IMR-90 (cell line): ENCODE measurements around the gene ANKEF1. TPM values are rescaled to one million over a fixed set of nuclear protein-coding genes. Genes with fewer than 3 reads are reported as not detected.

Source experiments
- ATAC-seq: fragments of 200-7000 bp; cut with Tn5 transposase; 2 replicates; pipeline ENCODE4 v1.9.1; 2020; ENCODE audit warnings: low read depth, mild to moderate bottlenecking, moderate library complexity
- BruUV-seq: library from RNA; stranded (reverse); fragments of 400-500 nt; replicated peaks from 2 replicates; lab custom pipeline; 2021; lab: Mats Ljungman, UMichigan
- CTCF ChIA-PET: fragments of 300-600 bp; formaldehyde crosslinking; extraction: SDS; loops from one replicate; lab custom pipeline; 2021; ENCODE audit warnings: antibody characterized with exemption; lab: Yijun Ruan, JAX
- POLR2A ChIA-PET: fragments of 300-600 bp; sonication (Branson Sonifier 250); formaldehyde crosslinking; loops from one replicate; lab custom pipeline; 2022; ENCODE audit warnings: antibody characterized with exemption; ENCODE audit not compliant: unreplicated experiment; lab: Charles Lee
- DNase-seq: peaks from one replicate; pipeline ENCODE4 v3.0.0; 2013
- H2AFZ ChIP-seq: replicated peaks from 2 replicates; pipeline ENCODE3; 2013; ENCODE audit warnings: low read length, mild to moderate bottlenecking; ENCODE audit not compliant: poor library complexity
- H2AK5ac ChIP-seq: 2 replicates; pipeline ENCODE4 v1.6.1; 2013; ENCODE audit warnings: low read depth, low read length, inconsistent platforms
- H2AK9ac ChIP-seq: replicated peaks from 2 replicates; pipeline ENCODE3; 2013; ENCODE audit warnings: mild to moderate bottlenecking, low read depth, low read length, moderate library complexity; ENCODE audit not compliant: poor library complexity
- H2BK120ac ChIP-seq: 2 replicates; pipeline ENCODE4 v1.6.1; 2013; ENCODE audit warnings: low read depth, low read length, inconsistent platforms
- H2BK15ac ChIP-seq: 3 replicates; pipeline ENCODE4 v1.6.1; 2013; ENCODE audit warnings: low read depth, low read length, inconsistent platforms
- H2BK20ac ChIP-seq: 2 replicates; pipeline ENCODE4 v1.6.1; 2013; ENCODE audit warnings: low read depth, mild to moderate bottlenecking, inconsistent platforms, low read length, moderate library complexity
- H2BK5ac ChIP-seq: 2 replicates; pipeline ENCODE4 v1.6.1; 2013; ENCODE audit warnings: mild to moderate bottlenecking, low read depth, low read length, inconsistent platforms; ENCODE audit not compliant: poor library complexity, severe bottlenecking
- H3K14ac ChIP-seq: replicated peaks from 2 replicates; pipeline ENCODE4 v1.6.1; 2013; ENCODE audit warnings: low read depth, low read length, inconsistent platforms
- H3K18ac ChIP-seq: 2 replicates; pipeline ENCODE4 v1.6.1; 2013; ENCODE audit warnings: low read depth, low read length, control low read depth
- H3K23ac ChIP-seq: 2 replicates; pipeline ENCODE4 v1.6.1; 2013; ENCODE audit warnings: low read depth, low read length, inconsistent platforms
- H3K27ac ChIP-seq: 2 replicates; pipeline ENCODE4 v1.5.1; 2013; ENCODE audit warnings: mild to moderate bottlenecking, control low read depth, low read length; ENCODE audit not compliant: insufficient read depth
- H3K27me3 ChIP-seq: 2 replicates; pipeline ENCODE4 v1.6.1; 2013; ENCODE audit warnings: low read length; ENCODE audit not compliant: control insufficient read depth, insufficient read depth
- H3K36me3 ChIP-seq: 2 replicates; pipeline ENCODE4 v1.6.1; 2013; ENCODE audit warnings: low read length, mixed read lengths; ENCODE audit not compliant: control insufficient read depth, insufficient read depth
- H3K4ac ChIP-seq: 2 replicates; pipeline ENCODE4 v1.6.1; 2013; ENCODE audit warnings: low read depth, low read length, inconsistent platforms
- H3K4me1 ChIP-seq: 2 replicates; pipeline ENCODE4 v1.6.1; 2013; ENCODE audit warnings: low read length, mixed read lengths; ENCODE audit not compliant: control insufficient read depth, insufficient read depth
- H3K4me2 ChIP-seq: 2 replicates; pipeline ENCODE4 v1.6.1; 2013; ENCODE audit warnings: low read depth, mild to moderate bottlenecking, control low read depth, low read length, moderate library complexity
- H3K4me3 ChIP-seq: 2 replicates; pipeline ENCODE4 v1.5.1; 2013; ENCODE audit warnings: low read depth, mild to moderate bottlenecking, control low read depth, low read length, moderate library complexity; ENCODE audit not compliant: insufficient read depth
- H3K56ac ChIP-seq: 2 replicates; pipeline ENCODE4 v1.6.1; 2013; ENCODE audit warnings: low read length, inconsistent platforms; ENCODE audit not compliant: insufficient read depth; ENCODE audit errors: extremely low read depth
- H3K79me1 ChIP-seq, 2 experiments: 2 replicates each; pipeline ENCODE4 v1.6.1; 2013; ENCODE audit warnings: low read length in 2 of 2, inconsistent platforms in 1 of 2, low read depth in 1 of 2
- H3K9ac ChIP-seq: 2 replicates; pipeline ENCODE4 v1.6.1; 2013; ENCODE audit warnings: low read depth, low read length, control low read depth
- H3K9me1 ChIP-seq: 2 replicates; pipeline ENCODE4 v1.6.1; 2013; ENCODE audit warnings: low read length, inconsistent platforms; ENCODE audit not compliant: insufficient read depth
- H3K9me3 ChIP-seq: 2 replicates; pipeline ENCODE4 v1.6.1; 2013; ENCODE audit warnings: low read length; ENCODE audit not compliant: control insufficient read depth, insufficient read depth
- H4K20me1 ChIP-seq: 2 replicates; pipeline ENCODE4 v1.6.1; 2013; ENCODE audit warnings: low read length, inconsistent platforms; ENCODE audit not compliant: insufficient read depth
- H4K5ac ChIP-seq: 2 replicates; pipeline ENCODE4 v1.6.1; 2013; ENCODE audit warnings: mild to moderate bottlenecking, low read depth, low read length, control low read depth
- H4K8ac ChIP-seq, 2 experiments: 2 replicates each; pipeline ENCODE4 v1.6.1; 2013; ENCODE audit warnings: low read depth in 2 of 2, low read length in 2 of 2, control low read depth in 1 of 2, inconsistent platforms in 1 of 2
- H4K91ac ChIP-seq: 2 replicates; pipeline ENCODE4 v1.6.1; 2013; ENCODE audit warnings: low read depth, low read length, inconsistent platforms; ENCODE audit not compliant: insufficient read depth
- BHLHE40 ChIP-seq: fragments of 150-350 bp; IDR thresholded peaks from 2 replicates; pipeline ENCODE4 v1.6.1; 2016; ENCODE audit warnings: mild to moderate bottlenecking, low read depth, low read length
- CHD1 ChIP-seq: IDR thresholded peaks from 2 replicates; pipeline ENCODE4 v1.6.1; 2012; ENCODE audit warnings: low read depth, low read length, improper control_type of control experiment
- FOS ChIP-seq: fragments of 150-350 bp; IDR thresholded peaks from 2 replicates; pipeline ENCODE4 v1.6.1; 2016; ENCODE audit warnings: low read depth, low read length
- MAFK ChIP-seq: IDR thresholded peaks from 2 replicates; pipeline ENCODE4 v1.6.1; 2012; ENCODE audit warnings: low read depth, low read length, improper control_type of control experiment
- MAZ ChIP-seq: IDR thresholded peaks from 2 replicates; pipeline ENCODE4 v1.6.1; 2012; ENCODE audit warnings: low read depth, mild to moderate bottlenecking, low read length, improper control_type of control experiment, moderate library complexity, borderline replicate concordance
- MXI1 ChIP-seq: IDR thresholded peaks from 2 replicates; pipeline ENCODE4 v1.6.1; 2012; ENCODE audit warnings: low read depth, mild to moderate bottlenecking, low read length, moderate library complexity, borderline replicate concordance
- NFE2L2 ChIP-seq: fragments of 150-350 bp; IDR thresholded peaks from 2 replicates; pipeline ENCODE4 v1.6.1; 2016; ENCODE audit warnings: low read depth, mild to moderate bottlenecking, low read length
- RAD21 ChIP-seq: IDR thresholded peaks from 2 replicates; pipeline ENCODE4 v1.6.1; 2012; ENCODE audit warnings: low read length, improper control_type of control experiment
- RCOR1 ChIP-seq: IDR thresholded peaks from 2 replicates; pipeline ENCODE4 v1.6.1; 2012; ENCODE audit warnings: mild to moderate bottlenecking, low read length, improper control_type of control experiment; ENCODE audit not compliant: insufficient replicate concordance
- RFX5 ChIP-seq: IDR thresholded peaks from 2 replicates; pipeline ENCODE4 v1.8.0; 2012; ENCODE audit warnings: low read depth, mild to moderate bottlenecking, low read length, moderate library complexity
- SMC3 ChIP-seq: fragments of 150-350 bp; IDR thresholded peaks from 2 replicates; pipeline ENCODE4 v1.6.1; 2016; ENCODE audit warnings: low read depth, mild to moderate bottlenecking, antibody characterized with exemption, low read length, moderate library complexity
- WGBS, 2 experiments: methylation state at CpG; one replicate each; pipeline versions ENCODE4 v1.1.5 to v1.1.7; 2013; ENCODE audit warnings: missing lambda C conversion rate in 2 of 2; ENCODE audit not compliant: insufficient read length in 1 of 2; ENCODE audit errors: extremely low coverage in 2 of 2; 5-methylcytosine and 5-hydroxymethylcytosine counted together
- dilution Hi-C: fragments of 300-500 bp; cut with HindIII; formaldehyde crosslinking; loops from one replicate; pipeline ENCODE4 v1.14.3; 2018; ENCODE audit warnings: low sequenced_read_pairs; ENCODE audit not compliant: unreplicated experiment
- in situ Hi-C: fragments of 300-500 bp; cut with MboI; formaldehyde crosslinking; loops from 3 replicates; pipeline ENCODE4 v1.14.3; 2019; ENCODE audit warnings: low sequenced_read_pairs, inconsistent platforms, mixed read lengths
- intact Hi-C: fragments of 100-400 bp; cut with micrococcal nuclease; formaldehyde crosslinking; loops from 2 replicates; pipeline ENCODE4 v1.10.0; 2022
- polyA plus RNA-seq, 3 experiments: library from polyadenylated mRNA; depleted of rRNA; stranded (reverse); fragments of >200 nt; gene quantifications; 2 replicates each; pipeline ENCODE4 v1.2.3, GENCODE V29; 2012; ENCODE audit warnings: low replicate concordance in 1 of 3
- total RNA-seq: library from RNA; depleted of rRNA; stranded (reverse); fragments of >200 nt; gene quantifications from 2 replicates; pipeline ENCODE4 v1.2.3, GENCODE V29; 2012
- TF ChIP-seq, protein P1 (sequence below): fragments of 150-350 bp; IDR thresholded peaks from 2 replicates; pipeline ENCODE4 v1.6.1; 2016; ENCODE audit warnings: low read depth, mild to moderate bottlenecking, low read length, moderate library complexity, borderline replicate concordance
- TF ChIP-seq, protein P2 (sequence below): conservative IDR thresholded peaks from 2 replicates; pipeline ENCODE4 v1.5.1; 2012; ENCODE audit warnings: mild to moderate bottlenecking, low read depth, low read length, improper control_type of control experiment

Gene ANKEF1
- total and polyA plus RNA-seq, 2 of the 4 experiments (the other 2 are of a cell fraction): 0.31 to 0.54 TPM

- ChIA-PET POLR2A (no interaction called here), CTCF (interaction anchor here (0.6 to 1.2 kb wide), 2 partner anchors 99 to 261 kb away, joined by 3 read pairs; no protein-coding TSS in a partner anchor)
- TF ChIP-seq RCOR1: no peak
- no peak for TF ChIP-seq FOS
- TF ChIP-seq, protein P1, sequence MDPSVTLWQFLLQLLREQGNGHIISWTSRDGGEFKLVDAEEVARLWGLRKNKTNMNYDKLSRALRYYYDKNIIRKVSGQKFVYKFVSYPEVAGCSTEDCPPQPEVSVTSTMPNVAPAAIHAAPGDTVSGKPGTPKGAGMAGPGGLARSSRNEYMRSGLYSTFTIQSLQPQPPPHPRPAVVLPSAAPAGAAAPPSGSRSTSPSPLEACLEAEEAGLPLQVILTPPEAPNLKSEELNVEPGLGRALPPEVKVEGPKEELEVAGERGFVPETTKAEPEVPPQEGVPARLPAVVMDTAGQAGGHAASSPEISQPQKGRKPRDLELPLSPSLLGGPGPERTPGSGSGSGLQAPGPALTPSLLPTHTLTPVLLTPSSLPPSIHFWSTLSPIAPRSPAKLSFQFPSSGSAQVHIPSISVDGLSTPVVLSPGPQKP: no peak
- TF ChIP-seq BHLHE40: no peak
- no peak for TF ChIP-seq MAZ
- TF ChIP-seq MXI1: no peak
- TF ChIP-seq, protein P2, sequence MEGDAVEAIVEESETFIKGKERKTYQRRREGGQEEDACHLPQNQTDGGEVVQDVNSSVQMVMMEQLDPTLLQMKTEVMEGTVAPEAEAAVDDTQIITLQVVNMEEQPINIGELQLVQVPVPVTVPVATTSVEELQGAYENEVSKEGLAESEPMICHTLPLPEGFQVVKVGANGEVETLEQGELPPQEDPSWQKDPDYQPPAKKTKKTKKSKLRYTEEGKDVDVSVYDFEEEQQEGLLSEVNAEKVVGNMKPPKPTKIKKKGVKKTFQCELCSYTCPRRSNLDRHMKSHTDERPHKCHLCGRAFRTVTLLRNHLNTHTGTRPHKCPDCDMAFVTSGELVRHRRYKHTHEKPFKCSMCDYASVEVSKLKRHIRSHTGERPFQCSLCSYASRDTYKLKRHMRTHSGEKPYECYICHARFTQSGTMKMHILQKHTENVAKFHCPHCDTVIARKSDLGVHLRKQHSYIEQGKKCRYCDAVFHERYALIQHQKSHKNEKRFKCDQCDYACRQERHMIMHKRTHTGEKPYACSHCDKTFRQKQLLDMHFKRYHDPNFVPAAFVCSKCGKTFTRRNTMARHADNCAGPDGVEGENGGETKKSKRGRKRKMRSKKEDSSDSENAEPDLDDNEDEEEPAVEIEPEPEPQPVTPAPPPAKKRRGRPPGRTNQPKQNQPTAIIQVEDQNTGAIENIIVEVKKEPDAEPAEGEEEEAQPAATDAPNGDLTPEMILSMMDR: no peak
- TF ChIP-seq RFX5: no peak
- TF ChIP-seq NFE2L2: no peak
- TF ChIP-seq RAD21: no peak
- no peak for TF ChIP-seq MAFK
- no peak for TF ChIP-seq CHD1
- TF ChIP-seq SMC3: no peak
- Histone ChIP-seq H3K23ac (no peak overlapping the region), H2AK9ac (no peak overlapping the region), H4K91ac (no peak overlapping the region), H2BK20ac (no peak overlapping the region), H4K8ac (no peak overlapping the region), H3K56ac (no peak overlapping the region), H3K36me3 (no peaks in the 10 kb centered on the region), H3K27me3 (no peaks in the 10 kb centered on the region), H3K4me3 (no peak overlapping the region), H2BK120ac (no peak overlapping the region), H3K9me1 (no peaks in the 10 kb centered on the region), H4K20me1 (no peaks in the 10 kb centered on the region), H3K9ac (no peak overlapping the region), H3K4me1 (peaks cover 2% of the 10 kb centered on the region; the same call in 1 of the 2 replicates), H3K9me3 (no peaks in the 10 kb centered on the region), H3K14ac (no peak overlapping the region), H2BK5ac (no peak overlapping the region), H3K4ac (no peak overlapping the region), H3K18ac (no peak overlapping the region), H2BK15ac (no peak overlapping the region), H3K27ac (no peak overlapping the region), H2AK5ac (no peak overlapping the region), H2AFZ (no peak overlapping the region), H3K4me2 (no peak overlapping the region), H3K79me1 (no peaks in the 10 kb centered on the region), H4K5ac (no peak overlapping the region)
- dilution Hi-C loops: no loop called here
- intact Hi-C loops: no loop called here
- DNase-seq (no peak), ATAC-seq (no peak)
- WGBS, 2 experiments: no CpG with 5 or more reads among the region's 2 CpGs
- no TSS peak for BruUV-seq
- in situ Hi-C loops: no loop called here
Observed at GRCh38 chr20:10077886-10078285, 43.1 kb downstream of the ANKEF1 start.
